ENCODE data around the gene SAMMSON.

DNA sequence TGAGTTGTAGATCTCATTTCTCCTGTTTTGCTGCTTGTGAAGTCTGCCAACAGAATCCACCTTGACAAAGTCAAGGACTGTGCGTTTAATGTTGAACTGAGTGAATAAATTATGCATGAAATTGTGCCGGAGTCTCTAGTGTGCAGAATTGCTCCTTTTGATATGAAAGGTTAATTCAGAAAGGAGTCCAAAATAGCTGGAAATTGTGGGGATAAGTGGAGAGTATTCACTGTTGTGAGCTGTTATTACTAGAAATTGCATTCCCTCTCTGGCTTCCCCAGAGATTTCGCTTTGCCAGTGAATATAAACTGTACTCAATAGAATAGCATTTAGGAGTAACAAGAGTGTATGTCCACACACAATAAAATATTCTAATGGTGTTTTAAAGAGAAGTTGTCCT lies 43.1 kb downstream of the SAMMSON start:
- TF ChIP-seq, protein P1, sequence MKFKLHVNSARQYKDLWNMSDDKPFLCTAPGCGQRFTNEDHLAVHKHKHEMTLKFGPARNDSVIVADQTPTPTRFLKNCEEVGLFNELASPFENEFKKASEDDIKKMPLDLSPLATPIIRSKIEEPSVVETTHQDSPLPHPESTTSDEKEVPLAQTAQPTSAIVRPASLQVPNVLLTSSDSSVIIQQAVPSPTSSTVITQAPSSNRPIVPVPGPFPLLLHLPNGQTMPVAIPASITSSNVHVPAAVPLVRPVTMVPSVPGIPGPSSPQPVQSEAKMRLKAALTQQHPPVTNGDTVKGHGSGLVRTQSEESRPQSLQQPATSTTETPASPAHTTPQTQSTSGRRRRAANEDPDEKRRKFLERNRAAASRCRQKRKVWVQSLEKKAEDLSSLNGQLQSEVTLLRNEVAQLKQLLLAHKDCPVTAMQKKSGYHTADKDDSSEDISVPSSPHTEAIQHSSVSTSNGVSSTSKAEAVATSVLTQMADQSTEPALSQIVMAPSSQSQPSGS (IDR thresholded peaks at IDR 0.05; ENCODE audit: low read length): no peak
- no peak for TF ChIP-seq ASH2L (IDR thresholded peaks at IDR 0.05; ENCODE audit: borderline replicate concordance, low read depth)
- no peak for TF ChIP-seq HDAC2 (IDR thresholded peaks at IDR 0.05)
- TF ChIP-seq RCOR1 (conservative IDR thresholded peaks at IDR 0.05; ENCODE audit: low read depth, low read length): no peak
- TF ChIP-seq CTCF (IDR thresholded peaks at IDR 0.05 in 2 of 3, conservative IDR thresholded peaks at IDR 0.05 in 1 of 3; ENCODE audit: control insufficient read depth in 2 of 3, extremely low read depth in 1 of 3, insufficient read depth in 1 of 3, low read depth in 3 of 3, low read length in 3 of 3): no peak
- TF ChIP-seq WRNIP1 (IDR thresholded peaks at IDR 0.05; ENCODE audit: borderline replicate concordance, low read depth, low read length): no peak
- TF ChIP-seq, protein P2, sequence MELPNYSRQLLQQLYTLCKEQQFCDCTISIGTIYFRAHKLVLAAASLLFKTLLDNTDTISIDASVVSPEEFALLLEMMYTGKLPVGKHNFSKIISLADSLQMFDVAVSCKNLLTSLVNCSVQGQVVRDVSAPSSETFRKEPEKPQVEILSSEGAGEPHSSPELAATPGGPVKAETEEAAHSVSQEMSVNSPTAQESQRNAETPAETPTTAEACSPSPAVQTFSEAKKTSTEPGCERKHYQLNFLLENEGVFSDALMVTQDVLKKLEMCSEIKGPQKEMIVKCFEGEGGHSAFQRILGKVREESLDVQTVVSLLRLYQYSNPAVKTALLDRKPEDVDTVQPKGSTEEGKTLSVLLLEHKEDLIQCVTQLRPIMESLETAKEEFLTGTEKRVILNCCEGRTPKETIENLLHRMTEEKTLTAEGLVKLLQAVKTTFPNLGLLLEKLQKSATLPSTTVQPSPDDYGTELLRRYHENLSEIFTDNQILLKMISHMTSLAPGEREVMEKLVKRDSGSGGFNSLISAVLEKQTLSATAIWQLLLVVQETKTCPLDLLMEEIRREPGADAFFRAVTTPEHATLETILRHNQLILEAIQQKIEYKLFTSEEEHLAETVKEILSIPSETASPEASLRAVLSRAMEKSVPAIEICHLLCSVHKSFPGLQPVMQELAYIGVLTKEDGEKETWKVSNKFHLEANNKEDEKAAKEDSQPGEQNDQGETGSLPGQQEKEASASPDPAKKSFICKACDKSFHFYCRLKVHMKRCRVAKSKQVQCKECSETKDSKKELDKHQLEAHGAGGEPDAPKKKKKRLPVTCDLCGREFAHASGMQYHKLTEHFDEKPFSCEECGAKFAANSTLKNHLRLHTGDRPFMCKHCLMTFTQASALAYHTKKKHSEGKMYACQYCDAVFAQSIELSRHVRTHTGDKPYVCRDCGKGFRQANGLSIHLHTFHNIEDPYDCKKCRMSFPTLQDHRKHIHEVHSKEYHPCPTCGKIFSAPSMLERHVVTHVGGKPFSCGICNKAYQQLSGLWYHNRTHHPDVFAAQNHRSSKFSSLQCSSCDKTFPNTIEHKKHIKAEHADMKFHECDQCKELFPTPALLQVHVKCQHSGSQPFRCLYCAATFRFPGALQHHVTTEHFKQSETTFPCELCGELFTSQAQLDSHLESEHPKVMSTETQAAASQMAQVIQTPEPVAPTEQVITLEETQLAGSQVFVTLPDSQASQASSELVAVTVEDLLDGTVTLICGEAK (IDR thresholded peaks at IDR 0.05; ENCODE audit: borderline replicate concordance): no peak
- no peak for TF ChIP-seq POLR2AphosphoS5 (IDR thresholded peaks at IDR 0.05; ENCODE audit: low read length)
- TF ChIP-seq RBBP5 (conservative IDR thresholded peaks at IDR 0.05): no peak
- TF ChIP-seq, protein P3, sequence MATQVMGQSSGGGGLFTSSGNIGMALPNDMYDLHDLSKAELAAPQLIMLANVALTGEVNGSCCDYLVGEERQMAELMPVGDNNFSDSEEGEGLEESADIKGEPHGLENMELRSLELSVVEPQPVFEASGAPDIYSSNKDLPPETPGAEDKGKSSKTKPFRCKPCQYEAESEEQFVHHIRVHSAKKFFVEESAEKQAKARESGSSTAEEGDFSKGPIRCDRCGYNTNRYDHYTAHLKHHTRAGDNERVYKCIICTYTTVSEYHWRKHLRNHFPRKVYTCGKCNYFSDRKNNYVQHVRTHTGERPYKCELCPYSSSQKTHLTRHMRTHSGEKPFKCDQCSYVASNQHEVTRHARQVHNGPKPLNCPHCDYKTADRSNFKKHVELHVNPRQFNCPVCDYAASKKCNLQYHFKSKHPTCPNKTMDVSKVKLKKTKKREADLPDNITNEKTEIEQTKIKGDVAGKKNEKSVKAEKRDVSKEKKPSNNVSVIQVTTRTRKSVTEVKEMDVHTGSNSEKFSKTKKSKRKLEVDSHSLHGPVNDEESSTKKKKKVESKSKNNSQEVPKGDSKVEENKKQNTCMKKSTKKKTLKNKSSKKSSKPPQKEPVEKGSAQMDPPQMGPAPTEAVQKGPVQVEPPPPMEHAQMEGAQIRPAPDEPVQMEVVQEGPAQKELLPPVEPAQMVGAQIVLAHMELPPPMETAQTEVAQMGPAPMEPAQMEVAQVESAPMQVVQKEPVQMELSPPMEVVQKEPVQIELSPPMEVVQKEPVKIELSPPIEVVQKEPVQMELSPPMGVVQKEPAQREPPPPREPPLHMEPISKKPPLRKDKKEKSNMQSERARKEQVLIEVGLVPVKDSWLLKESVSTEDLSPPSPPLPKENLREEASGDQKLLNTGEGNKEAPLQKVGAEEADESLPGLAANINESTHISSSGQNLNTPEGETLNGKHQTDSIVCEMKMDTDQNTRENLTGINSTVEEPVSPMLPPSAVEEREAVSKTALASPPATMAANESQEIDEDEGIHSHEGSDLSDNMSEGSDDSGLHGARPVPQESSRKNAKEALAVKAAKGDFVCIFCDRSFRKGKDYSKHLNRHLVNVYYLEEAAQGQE (IDR thresholded peaks at IDR 0.05; ENCODE audit: low read depth, low read length): no peak

All from GM12878 (cell line).